WERI-Rb-1 (cell line): ENCODE results near the gene UPF2.

Experiments
- DNase-seq: peaks from one replicate; pipeline ENCODE4 v3.0.0-alpha.2; 2020
- H3K27ac ChIP-seq: fragments of 250-450 bp; sonication (Bioruptor Pico); 2 replicates; pipeline ENCODE4 v1.5.1; 2020; ENCODE audit warnings: mild to moderate bottlenecking, moderate library complexity
- H3K27me3 ChIP-seq: fragments of 250-450 bp; sonication (Bioruptor Pico); 2 replicates; pipeline ENCODE4 v1.5.1; 2021; ENCODE audit warnings: mild to moderate bottlenecking, low read depth, moderate library complexity; ENCODE audit not compliant: insufficient read depth, severe bottlenecking
- H3K36me3 ChIP-seq: fragments of 250-450 bp; sonication (Bioruptor Pico); 2 replicates; pipeline ENCODE4 v1.5.1; 2020; ENCODE audit warnings: mild to moderate bottlenecking, moderate library complexity
- H3K4me3 ChIP-seq: 2 replicates; pipeline ENCODE4 v1.5.1; 2011; ENCODE audit warnings: low read depth, mild to moderate bottlenecking, control low read depth, low read length
- H3K9me3 ChIP-seq: fragments of 250-450 bp; sonication (Bioruptor Pico); 2 replicates; pipeline ENCODE4 v1.5.1; 2021; ENCODE audit warnings: mild to moderate bottlenecking, moderate library complexity; ENCODE audit not compliant: severe bottlenecking
- TF ChIP-seq, protein P1 (sequence below): IDR thresholded peaks from 2 replicates; pipeline ENCODE4 v1.5.1; 2011; ENCODE audit warnings: low read depth, mild to moderate bottlenecking, control low read depth, inconsistent platforms, low read length

Gene UPF2

DNA sequence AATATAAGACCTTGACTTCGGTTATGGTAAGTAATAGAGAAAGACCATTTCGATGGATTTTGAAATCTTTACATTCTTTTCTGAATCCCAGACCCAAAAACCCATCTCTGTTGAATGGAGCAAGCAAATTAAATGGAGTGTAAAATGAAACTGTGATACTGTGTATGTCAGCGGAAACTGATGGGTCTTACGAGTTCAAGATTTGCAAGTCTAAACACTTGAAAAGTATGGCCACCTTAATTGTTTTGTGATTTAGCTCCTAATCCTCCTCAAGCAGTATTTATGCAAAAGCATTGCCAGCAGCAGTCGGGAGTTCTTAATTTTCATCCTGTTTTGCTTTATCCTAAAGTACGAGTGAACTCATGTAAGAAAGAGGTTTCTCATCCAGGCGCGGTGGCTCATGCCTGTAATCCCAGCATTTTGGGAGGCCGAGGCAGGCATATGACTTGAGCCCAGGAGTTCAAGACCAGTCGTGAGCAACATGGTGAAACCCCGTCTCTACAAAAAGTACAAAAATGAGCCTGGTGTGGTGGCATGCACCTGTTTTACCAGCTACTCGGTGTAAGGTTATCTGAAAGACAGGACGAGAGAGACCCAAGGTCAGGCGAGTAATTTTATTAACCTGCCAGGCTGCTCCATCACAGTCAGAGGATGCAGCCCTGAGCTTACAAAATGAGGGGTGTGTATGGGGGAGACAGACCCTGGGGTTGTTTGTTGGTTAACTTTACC, 20.3 kb upstream of the UPF2 start:
- H3K27ac ChIP-seq = no peak overlapping the region
- no peaks in the 10 kb centered on the region for H3K27me3 ChIP-seq
- no peak overlapping the region for H3K4me3 ChIP-seq
- DNase-seq = no peak
- TF ChIP-seq, protein P1, sequence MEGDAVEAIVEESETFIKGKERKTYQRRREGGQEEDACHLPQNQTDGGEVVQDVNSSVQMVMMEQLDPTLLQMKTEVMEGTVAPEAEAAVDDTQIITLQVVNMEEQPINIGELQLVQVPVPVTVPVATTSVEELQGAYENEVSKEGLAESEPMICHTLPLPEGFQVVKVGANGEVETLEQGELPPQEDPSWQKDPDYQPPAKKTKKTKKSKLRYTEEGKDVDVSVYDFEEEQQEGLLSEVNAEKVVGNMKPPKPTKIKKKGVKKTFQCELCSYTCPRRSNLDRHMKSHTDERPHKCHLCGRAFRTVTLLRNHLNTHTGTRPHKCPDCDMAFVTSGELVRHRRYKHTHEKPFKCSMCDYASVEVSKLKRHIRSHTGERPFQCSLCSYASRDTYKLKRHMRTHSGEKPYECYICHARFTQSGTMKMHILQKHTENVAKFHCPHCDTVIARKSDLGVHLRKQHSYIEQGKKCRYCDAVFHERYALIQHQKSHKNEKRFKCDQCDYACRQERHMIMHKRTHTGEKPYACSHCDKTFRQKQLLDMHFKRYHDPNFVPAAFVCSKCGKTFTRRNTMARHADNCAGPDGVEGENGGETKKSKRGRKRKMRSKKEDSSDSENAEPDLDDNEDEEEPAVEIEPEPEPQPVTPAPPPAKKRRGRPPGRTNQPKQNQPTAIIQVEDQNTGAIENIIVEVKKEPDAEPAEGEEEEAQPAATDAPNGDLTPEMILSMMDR = no peak
- no peaks in the 10 kb centered on the region for H3K9me3 ChIP-seq
- no peaks in the 10 kb centered on the region for H3K36me3 ChIP-seq

DNA sequence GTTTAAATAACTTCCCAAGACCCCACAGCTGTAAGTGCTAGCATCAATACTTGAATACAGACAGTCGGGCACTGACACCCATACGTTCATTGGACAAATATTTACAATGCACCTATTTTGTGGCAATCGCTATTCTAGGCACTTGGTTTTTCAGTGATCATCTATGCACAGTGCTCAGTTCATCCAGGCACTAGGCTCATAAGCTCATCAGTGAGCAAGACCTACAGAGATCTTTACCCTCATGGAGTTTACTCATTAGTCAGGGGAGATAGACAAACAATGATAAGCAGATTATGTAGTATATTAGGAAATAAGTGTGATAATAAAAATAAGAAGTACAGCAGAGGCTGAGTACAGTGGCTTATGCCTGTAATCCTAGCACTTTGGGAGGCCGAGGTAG, 18.5 kb upstream of the UPF2 start:
- no peak for DNase-seq
- Histone ChIP-seq H3K4me3 (no peak overlapping the region), H3K27ac (no peak overlapping the region), H3K9me3 (no peaks in the 10 kb centered on the region), H3K27me3 (no peaks in the 10 kb centered on the region), H3K36me3 (no peaks in the 10 kb centered on the region)
- TF ChIP-seq, protein P1 = no peak

DNA sequence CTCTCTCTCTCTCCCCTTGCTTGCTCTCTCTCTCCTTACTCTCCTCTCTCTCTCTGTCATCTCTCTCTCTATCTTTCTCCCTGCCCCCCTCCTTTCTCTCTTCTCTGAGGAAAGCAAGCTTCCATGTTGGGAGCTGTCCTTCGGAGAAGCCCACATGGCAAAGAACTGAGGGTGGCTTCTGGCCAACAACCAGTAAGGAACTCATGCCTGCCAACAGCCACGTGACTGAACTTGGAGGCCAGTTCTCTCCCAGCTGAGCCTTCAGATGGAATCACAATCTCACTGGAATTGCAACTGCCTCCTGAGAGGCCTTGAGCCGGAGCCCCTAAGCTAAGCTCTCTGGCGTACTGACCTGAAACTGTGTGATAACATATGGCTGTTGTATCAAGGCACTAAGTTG, 14.1 kb upstream of the UPF2 start:
- Histone ChIP-seq H3K27me3 (no peaks in the 10 kb centered on the region), H3K36me3 (no peaks in the 10 kb centered on the region), H3K4me3 (no peak overlapping the region), H3K27ac (no peak overlapping the region), H3K9me3 (no peaks in the 10 kb centered on the region)
- TF ChIP-seq, protein P1 = no peak
- DNase-seq = no peak

DNA sequence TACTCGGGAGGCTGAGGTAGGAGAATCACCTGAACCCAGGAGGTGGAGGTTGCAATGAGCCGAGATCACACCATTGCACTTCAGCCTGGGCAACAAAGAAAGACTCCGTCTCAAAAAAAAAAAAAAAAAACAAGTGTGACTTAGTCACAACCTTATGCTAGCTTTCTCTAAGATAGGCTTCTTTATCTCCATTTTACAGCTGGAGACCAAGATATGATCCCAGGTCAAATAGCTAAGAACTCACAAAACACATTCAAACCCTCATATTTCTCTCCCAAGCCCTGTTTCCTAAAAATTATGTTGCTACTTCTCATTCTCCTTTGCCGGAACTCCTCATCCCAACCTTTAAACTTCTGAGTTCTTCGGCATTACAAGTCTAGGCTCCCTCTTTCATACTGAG, 13.1 kb upstream of the UPF2 start:
- Histone ChIP-seq H3K27me3 (no peaks in the 10 kb centered on the region), H3K27ac (no peak overlapping the region), H3K36me3 (no peaks in the 10 kb centered on the region), H3K9me3 (no peaks in the 10 kb centered on the region), H3K4me3 (no peak overlapping the region)
- TF ChIP-seq, protein P1 = no peak
- no peak for DNase-seq

DNA sequence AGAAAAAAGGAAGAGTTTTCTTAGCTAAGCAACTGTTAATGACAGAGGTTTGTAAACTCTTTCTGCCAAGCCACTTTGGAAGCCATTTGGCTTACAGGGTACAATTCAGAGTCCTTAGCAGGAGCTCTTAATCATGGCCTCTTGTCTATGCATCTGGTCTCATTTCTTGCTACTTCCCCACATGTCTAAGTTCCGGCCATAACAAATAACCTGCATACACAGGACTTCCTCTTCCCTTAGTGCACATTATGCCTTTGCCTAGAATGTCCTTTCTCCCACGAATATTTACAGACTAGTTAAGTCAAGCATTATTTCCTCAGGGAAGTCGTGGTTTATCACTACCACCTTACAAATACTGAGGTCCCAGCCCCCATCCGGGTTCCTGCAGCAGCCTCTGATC, 8.6 kb upstream of the UPF2 start:
- no peak overlapping the region for H3K27ac ChIP-seq
- no peak for DNase-seq
- H3K9me3 ChIP-seq = no peaks in the 10 kb centered on the region
- H3K36me3 ChIP-seq = no peaks in the 10 kb centered on the region
- no peak overlapping the region for H3K4me3 ChIP-seq
- no peaks in the 10 kb centered on the region for H3K27me3 ChIP-seq
- TF ChIP-seq, protein P1 = no peak

DNA sequence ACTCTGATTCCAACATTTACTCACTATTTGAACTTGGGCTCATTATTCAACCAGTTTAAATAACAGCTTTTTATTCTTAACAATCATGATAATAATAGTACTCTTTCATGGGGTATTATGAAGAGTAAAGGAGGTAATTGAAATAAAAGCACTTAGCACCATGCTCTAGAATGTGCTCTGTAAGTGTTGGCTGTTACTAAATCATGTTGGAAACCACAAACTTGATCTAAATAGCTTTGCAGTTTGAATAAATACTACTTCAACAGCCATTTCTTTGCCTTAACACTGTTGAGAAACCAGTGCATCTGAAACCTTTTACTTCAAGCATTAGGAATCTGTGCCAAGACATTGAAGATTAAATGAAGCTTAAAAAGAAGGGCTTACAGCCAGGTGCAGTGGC, 7.9 kb upstream of the UPF2 start:
- Histone ChIP-seq H3K36me3 (no peaks in the 10 kb centered on the region), H3K4me3 (no peak overlapping the region), H3K9me3 (no peaks in the 10 kb centered on the region), H3K27ac (no peak overlapping the region), H3K27me3 (no peaks in the 10 kb centered on the region)
- DNase-seq = no peak
- TF ChIP-seq, protein P1 = no peak
